HEK293 (cell line): ENCODE results near the gene NTNG1.

Experiments used
- REST ChIP-seq: fragments of 450-650 bp; formaldehyde crosslinking; IDR thresholded peaks from 2 replicates; pipeline ENCODE4 v1.5.1; 2016; ENCODE audit warnings: missing biosample characterization, missing genetic modification characterization
- ZNF10 ChIP-seq: fragments of 450-650 bp; formaldehyde crosslinking; IDR thresholded peaks from 2 replicates; pipeline ENCODE4 v1.5.1; 2017; ENCODE audit warnings: missing biosample characterization, missing genetic modification characterization
- ZNF18 ChIP-seq: fragments of 450-650 bp; formaldehyde crosslinking; IDR thresholded peaks from 2 replicates; pipeline ENCODE4 v1.5.1; 2016; ENCODE audit warnings: missing biosample characterization, missing genetic modification characterization

- TF ChIP-seq REST (no peak), ZNF18 (no peak), ZNF10 (no peak)
Observed at GRCh38 chr1:107449326-107449725, 308.5 kb downstream of the NTNG1 start.
